D721Med (cell line): ENCODE data around the gene CFAP77.

ENCODE experiments used
- DNase-seq: peaks from one replicate; pipeline ENCODE4 v3.0.0; 2011; ENCODE audit warnings: low spot score; ENCODE audit not compliant: insufficient read length
- FAIRE-seq: peaks from 2 replicates; lab custom pipeline; 2011; peaks lifted over from hg19 to GRCh38; lab: Jason Lieb, UNC
- TF ChIP-seq, protein P1 (sequence below): IDR thresholded peaks from 2 replicates; pipeline ENCODE4 v1.5.1; 2012; ENCODE audit warnings: mild to moderate bottlenecking, control low read depth; ENCODE audit not compliant: insufficient read depth; ENCODE audit errors: missing control alignments

Gene CFAP77

DNA sequence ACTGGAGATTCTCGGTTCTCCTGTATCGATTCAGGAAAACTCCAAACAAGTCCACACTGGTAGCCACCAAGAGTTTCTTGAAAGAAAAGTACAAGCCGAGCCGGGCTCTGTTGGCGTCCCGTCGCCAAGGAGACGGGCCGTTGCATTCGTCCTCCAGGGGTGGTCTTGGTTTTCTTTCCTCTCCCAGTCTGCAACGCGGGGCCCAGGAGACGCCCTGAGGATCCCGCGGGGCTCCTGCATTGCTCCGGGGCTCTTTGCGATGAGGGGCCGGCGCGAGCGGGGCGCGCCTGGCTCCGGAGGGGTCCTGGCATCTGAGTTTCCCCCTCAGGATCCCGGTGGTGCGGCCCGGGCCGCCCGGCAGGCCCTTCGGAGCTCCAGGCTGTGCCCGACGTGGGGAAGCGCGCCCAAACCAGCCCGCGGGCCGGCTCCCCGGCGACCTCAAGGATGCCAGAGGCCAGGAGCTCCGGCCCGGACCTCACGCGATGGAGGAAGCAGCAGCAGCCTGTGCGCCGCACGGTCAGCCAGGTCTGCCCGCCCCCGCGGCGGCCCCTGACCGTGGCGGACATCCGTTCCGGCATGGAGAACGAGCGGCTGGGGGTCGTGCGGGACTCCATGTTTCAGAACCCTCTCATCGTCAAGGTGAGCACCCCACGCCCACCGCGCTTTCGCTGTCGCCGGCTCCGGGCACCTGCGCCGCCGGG is at the start of gene CFAP77:
Gene CFAP77, plus strand, starts transcription at position 384 of the 701 bp plus-strand sequence. Its CDS starts 61 bp downstream, at position 445.
- DNase-seq (no peak), FAIRE-seq (no peak)
- TF ChIP-seq, protein P1, sequence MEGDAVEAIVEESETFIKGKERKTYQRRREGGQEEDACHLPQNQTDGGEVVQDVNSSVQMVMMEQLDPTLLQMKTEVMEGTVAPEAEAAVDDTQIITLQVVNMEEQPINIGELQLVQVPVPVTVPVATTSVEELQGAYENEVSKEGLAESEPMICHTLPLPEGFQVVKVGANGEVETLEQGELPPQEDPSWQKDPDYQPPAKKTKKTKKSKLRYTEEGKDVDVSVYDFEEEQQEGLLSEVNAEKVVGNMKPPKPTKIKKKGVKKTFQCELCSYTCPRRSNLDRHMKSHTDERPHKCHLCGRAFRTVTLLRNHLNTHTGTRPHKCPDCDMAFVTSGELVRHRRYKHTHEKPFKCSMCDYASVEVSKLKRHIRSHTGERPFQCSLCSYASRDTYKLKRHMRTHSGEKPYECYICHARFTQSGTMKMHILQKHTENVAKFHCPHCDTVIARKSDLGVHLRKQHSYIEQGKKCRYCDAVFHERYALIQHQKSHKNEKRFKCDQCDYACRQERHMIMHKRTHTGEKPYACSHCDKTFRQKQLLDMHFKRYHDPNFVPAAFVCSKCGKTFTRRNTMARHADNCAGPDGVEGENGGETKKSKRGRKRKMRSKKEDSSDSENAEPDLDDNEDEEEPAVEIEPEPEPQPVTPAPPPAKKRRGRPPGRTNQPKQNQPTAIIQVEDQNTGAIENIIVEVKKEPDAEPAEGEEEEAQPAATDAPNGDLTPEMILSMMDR = no peak

DNA sequence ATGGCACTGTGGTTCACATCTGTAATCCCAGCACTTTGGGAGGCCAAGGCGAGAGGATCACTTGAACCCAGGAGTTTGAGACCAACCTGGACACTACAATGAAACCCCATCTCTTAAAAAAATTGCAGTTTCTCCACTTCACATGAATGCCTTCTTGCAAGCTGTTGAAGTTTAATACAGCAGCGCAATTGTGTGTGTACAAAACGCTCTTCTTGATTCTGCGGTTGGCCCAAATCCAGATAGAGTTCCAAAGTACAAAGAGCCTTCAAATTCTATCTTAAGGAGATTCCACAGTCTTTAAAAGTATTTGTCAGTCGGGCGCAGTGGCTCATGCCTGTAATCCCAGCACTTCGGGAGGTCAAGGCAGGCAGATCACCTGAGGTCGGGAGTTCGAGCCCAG is 45.9 kb upstream of the CFAP77 start:
- FAIRE-seq (no peak), DNase-seq (no peak)
- TF ChIP-seq, protein P1 = no peak

DNA sequence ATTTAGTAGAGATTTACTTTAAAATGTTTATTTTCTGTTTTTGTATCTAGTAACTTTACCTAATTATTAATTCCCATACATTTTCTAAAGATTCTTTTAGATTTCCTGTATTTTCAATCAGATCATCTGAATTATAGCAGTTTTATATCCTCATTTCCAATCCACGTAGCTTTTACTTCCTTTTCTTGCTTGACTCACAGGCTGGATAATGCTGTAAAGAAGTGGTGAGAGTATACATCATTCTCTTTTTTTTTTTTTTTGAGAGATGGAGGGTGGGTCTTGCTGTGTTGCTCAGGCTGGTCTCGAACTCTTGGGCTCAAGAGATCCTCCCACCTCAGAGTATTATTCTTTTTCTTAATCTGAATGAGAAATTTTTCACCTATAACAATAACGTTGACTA is 44.0 kb upstream of the CFAP77 start:
- DNase-seq (no peak), FAIRE-seq (no peak)
- TF ChIP-seq, protein P1 = no peak

DNA sequence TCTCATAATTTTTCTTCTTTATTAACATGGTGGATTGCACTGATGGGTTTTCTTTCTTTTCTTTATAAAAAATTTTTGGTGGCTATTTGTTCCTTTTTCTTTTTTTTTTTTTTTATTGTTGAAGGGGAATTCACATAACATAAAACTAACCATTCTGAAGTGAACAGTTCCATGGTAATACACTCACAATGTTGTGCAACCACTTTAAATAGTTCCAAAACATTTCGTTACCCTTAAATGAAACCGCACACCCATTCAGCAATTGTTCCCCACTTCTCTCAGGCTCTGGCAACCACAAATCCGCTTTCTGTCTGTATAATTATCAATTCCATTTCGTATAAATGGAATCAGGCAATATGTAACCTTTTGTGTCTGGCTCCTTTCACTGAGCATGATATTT is 43.5 kb upstream of the CFAP77 start:
- TF ChIP-seq, protein P1 = no peak
- FAIRE-seq (no peak), DNase-seq (no peak)

DNA sequence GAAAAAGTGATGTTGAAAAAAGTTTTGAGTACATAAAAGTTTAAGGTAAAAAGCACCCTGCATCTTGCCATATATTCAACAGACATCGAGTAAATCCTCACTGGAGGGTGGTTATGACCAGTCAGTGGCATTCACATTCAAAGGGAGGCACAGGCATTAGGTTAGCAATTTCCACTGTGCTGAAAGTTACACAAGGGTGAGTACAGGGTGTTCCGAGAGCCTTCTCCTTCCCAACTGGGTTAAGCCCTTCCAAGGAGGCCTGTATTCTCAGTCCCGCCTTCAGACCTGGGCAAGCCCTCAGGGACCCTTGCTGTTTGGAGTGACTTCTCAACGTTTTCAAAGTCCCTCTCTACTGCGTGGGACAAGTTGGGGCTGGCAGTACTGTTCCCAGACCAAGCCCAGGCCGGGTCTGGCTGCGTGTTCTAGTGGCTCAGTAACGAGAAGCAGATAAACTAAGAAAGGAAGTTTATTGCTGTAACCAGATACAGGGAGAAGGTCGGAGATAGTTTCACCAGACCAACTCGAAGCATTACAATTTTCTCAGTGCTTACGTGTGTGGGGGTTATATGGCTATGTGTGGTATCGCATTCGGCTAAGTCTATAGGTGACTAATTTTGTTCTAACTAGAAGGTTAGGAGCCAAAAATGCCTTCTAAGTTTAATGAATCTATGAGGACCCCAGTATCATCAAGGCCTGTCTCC is 42.2 kb upstream of the CFAP77 start:
- FAIRE-seq (no peak), DNase-seq (no peak)
- TF ChIP-seq, protein P1 = no peak

DNA sequence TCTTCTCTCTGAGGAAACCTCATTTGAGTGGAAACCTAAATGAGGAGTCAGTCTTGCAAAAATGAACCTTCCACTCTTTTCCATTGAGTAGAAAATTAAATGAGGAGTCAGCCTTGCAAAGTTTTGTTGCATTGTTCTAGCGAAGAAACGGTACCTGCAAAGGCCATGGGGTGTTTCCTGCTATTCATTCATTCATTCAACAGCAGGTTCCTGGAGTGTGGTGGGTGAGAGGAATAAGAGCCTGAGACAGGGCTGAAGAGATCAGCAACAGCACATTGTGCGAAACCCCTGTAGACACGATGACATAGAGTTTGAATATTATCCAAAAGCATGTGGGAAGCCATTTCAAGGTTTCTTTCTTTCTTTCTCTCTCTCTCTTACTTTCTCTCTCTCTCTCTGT is 40.6 kb upstream of the CFAP77 start:
- FAIRE-seq (no peak), DNase-seq (no peak)
- TF ChIP-seq, protein P1 = no peak

DNA sequence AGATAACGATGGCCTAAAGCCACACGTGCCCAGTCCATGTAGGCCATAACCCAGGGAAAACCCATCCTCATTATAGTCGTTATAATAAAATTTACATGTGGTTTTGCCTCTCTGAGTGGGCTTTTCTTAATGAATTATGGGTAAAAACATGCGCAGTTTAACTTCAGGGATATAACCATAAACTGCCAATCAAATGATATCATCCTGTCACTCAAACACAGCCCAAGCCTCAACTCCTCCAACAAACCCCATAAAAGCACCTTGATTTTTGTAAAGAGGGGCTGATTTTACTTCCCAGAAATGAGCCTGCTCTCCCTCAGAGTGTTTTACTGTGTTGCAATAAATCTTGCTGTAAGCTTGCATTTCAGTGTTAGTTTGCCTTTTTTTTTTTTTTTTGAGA is 39.4 kb upstream of the CFAP77 start:
- DNase-seq (no peak), FAIRE-seq (no peak)
- TF ChIP-seq, protein P1 = no peak
